Measurements from ENCODE around the gene MXD3. TPM values are rescaled to one million over a fixed set of nuclear protein-coding genes. Genes with fewer than 3 reads are reported as not detected.

MXD3 gene
- total and polyA plus RNA-seq, 2 experiments from 2014 or later, result 9.9 to 11.6 TPM

DNA sequence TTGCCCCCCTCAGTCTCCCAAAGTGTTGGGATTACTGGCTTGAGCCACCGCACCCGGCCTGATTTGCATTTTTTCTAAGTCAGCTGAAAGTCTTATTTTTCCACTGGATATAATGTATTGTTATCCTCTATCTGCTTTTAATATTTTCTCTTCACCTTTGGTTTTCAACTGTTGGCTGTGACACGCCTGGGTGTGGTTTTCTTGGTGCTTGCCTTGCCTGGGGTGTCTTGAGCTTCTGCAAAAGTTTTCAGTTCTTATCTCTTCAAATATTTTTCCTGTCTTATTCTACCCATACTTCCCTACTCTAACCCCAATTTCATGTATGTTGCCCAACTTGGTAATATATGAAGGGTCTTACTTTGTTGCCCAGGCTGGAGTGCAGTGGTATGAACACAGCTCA is 4.3 kb upstream of the MXD3 start:
- no peak overlapping the region for H3K27ac Mint-ChIP-seq
- no peaks in the 10 kb centered on the region; the same call in 1 of the 3 replicates for H3K9me3 Mint-ChIP-seq

More for the DNA sequence above, 4.3 kb upstream of the MXD3 start:
- H3K27ac ChIP-seq (ENCODE audit: low read depth), result no peak overlapping the region
- H3K4me1 ChIP-seq (ENCODE audit: insufficient read depth), result peaks cover 6% of the 10 kb centered on the region; the same call in 1 of the 2 replicates
- TF ChIP-seq JUNB (IDR thresholded peaks at IDR 0.05; ENCODE audit: unreplicated experiment) (no peak), POLR2AphosphoS5 (IDR thresholded peaks at IDR 0.05; ENCODE audit: low read depth) (no peak), EZH2 (IDR thresholded peaks at IDR 0.05; ENCODE audit: low read depth, unreplicated experiment) (no peak), ZNF114 (CRISPR knock-in tag; IDR thresholded peaks at IDR 0.05) (no peak), NANOG (IDR thresholded peaks at IDR 0.05; ENCODE audit: borderline replicate concordance) (no peak), ZNF331 (CRISPR knock-in tag; IDR thresholded peaks at IDR 0.05; ENCODE audit: low read depth) (no peak), EZH2phosphoT487 (IDR thresholded peaks at IDR 0.05; ENCODE audit: unreplicated experiment) (no peak), CREB1 (CRISPR knock-in tag; IDR thresholded peaks at IDR 0.05; ENCODE audit: low read depth) (no peak), STAT1 (IDR thresholded peaks at IDR 0.05; ENCODE audit: unreplicated experiment) (no peak)
- TF ChIP-seq, protein P1, sequence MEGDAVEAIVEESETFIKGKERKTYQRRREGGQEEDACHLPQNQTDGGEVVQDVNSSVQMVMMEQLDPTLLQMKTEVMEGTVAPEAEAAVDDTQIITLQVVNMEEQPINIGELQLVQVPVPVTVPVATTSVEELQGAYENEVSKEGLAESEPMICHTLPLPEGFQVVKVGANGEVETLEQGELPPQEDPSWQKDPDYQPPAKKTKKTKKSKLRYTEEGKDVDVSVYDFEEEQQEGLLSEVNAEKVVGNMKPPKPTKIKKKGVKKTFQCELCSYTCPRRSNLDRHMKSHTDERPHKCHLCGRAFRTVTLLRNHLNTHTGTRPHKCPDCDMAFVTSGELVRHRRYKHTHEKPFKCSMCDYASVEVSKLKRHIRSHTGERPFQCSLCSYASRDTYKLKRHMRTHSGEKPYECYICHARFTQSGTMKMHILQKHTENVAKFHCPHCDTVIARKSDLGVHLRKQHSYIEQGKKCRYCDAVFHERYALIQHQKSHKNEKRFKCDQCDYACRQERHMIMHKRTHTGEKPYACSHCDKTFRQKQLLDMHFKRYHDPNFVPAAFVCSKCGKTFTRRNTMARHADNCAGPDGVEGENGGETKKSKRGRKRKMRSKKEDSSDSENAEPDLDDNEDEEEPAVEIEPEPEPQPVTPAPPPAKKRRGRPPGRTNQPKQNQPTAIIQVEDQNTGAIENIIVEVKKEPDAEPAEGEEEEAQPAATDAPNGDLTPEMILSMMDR (conservative IDR thresholded peaks at IDR 0.05; ENCODE audit: low read depth in 2 of 2), result no peak
- TF ChIP-seq, protein P2, sequence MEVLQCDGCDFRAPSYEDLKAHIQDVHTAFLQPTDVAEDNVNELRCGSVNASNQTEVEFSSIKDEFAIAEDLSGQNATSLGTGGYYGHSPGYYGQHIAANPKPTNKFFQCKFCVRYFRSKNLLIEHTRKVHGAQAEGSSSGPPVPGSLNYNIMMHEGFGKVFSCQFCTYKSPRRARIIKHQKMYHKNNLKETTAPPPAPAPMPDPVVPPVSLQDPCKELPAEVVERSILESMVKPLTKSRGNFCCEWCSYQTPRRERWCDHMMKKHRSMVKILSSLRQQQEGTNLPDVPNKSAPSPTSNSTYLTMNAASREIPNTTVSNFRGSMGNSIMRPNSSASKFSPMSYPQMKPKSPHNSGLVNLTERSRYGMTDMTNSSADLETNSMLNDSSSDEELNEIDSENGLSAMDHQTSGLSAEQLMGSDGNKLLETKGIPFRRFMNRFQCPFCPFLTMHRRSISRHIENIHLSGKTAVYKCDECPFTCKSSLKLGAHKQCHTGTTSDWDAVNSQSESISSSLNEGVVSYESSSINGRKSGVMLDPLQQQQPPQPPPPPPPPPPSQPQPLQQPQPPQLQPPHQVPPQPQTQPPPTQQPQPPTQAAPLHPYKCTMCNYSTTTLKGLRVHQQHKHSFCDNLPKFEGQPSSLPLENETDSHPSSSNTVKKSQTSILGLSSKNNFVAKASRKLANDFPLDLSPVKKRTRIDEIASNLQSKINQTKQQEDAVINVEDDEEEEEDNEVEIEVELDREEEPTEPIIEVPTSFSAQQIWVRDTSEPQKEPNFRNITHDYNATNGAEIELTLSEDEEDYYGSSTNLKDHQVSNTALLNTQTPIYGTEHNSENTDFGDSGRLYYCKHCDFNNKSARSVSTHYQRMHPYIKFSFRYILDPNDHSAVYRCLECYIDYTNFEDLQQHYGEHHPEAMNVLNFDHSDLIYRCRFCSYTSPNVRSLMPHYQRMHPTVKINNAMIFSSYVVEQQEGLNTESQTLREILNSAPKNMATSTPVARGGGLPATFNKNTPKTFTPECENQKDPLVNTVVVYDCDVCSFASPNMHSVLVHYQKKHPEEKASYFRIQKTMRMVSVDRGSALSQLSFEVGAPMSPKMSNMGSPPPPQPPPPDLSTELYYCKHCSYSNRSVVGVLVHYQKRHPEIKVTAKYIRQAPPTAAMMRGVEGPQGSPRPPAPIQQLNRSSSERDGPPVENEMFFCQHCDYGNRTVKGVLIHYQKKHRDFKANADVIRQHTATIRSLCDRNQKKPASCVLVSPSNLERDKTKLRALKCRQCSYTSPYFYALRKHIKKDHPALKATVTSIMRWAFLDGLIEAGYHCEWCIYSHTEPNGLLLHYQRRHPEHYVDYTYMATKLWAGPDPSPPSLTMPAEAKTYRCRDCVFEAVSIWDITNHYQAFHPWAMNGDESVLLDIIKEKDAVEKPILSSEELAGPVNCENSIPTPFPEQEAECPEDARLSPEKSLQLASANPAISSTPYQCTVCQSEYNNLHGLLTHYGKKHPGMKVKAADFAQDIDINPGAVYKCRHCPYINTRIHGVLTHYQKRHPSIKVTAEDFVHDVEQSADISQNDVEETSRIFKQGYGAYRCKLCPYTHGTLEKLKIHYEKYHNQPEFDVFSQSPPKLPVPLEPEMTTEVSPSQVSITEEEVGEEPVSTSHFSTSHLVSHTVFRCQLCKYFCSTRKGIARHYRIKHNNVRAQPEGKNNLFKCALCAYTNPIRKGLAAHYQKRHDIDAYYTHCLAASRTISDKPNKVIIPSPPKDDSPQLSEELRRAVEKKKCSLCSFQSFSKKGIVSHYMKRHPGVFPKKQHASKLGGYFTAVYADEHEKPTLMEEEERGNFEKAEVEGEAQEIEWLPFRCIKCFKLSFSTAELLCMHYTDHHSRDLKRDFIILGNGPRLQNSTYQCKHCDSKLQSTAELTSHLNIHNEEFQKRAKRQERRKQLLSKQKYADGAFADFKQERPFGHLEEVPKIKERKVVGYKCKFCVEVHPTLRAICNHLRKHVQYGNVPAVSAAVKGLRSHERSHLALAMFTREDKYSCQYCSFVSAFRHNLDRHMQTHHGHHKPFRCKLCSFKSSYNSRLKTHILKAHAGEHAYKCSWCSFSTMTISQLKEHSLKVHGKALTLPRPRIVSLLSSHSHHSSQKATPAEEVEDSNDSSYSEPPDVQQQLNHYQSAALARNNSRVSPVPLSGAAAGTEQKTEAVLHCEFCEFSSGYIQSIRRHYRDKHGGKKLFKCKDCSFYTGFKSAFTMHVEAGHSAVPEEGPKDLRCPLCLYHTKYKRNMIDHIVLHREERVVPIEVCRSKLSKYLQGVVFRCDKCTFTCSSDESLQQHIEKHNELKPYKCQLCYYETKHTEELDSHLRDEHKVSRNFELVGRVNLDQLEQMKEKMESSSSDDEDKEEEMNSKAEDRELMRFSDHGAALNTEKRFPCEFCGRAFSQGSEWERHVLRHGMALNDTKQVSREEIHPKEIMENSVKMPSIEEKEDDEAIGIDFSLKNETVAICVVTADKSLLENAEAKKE (CRISPR knock-in tag; IDR thresholded peaks at IDR 0.05), result no peak
- TF ChIP-seq, protein P3, sequence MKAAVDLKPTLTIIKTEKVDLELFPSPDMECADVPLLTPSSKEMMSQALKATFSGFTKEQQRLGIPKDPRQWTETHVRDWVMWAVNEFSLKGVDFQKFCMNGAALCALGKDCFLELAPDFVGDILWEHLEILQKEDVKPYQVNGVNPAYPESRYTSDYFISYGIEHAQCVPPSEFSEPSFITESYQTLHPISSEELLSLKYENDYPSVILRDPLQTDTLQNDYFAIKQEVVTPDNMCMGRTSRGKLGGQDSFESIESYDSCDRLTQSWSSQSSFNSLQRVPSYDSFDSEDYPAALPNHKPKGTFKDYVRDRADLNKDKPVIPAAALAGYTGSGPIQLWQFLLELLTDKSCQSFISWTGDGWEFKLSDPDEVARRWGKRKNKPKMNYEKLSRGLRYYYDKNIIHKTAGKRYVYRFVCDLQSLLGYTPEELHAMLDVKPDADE (IDR thresholded peaks at IDR 0.05), result no peak
- TF ChIP-seq, protein P4, sequence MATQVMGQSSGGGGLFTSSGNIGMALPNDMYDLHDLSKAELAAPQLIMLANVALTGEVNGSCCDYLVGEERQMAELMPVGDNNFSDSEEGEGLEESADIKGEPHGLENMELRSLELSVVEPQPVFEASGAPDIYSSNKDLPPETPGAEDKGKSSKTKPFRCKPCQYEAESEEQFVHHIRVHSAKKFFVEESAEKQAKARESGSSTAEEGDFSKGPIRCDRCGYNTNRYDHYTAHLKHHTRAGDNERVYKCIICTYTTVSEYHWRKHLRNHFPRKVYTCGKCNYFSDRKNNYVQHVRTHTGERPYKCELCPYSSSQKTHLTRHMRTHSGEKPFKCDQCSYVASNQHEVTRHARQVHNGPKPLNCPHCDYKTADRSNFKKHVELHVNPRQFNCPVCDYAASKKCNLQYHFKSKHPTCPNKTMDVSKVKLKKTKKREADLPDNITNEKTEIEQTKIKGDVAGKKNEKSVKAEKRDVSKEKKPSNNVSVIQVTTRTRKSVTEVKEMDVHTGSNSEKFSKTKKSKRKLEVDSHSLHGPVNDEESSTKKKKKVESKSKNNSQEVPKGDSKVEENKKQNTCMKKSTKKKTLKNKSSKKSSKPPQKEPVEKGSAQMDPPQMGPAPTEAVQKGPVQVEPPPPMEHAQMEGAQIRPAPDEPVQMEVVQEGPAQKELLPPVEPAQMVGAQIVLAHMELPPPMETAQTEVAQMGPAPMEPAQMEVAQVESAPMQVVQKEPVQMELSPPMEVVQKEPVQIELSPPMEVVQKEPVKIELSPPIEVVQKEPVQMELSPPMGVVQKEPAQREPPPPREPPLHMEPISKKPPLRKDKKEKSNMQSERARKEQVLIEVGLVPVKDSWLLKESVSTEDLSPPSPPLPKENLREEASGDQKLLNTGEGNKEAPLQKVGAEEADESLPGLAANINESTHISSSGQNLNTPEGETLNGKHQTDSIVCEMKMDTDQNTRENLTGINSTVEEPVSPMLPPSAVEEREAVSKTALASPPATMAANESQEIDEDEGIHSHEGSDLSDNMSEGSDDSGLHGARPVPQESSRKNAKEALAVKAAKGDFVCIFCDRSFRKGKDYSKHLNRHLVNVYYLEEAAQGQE (IDR thresholded peaks at IDR 0.05; ENCODE audit: unreplicated experiment), result no peak
- Mint-ChIP-seq H3K4me1 (peaks cover 9% of the 10 kb centered on the region), H3K4me3 (no peak overlapping the region), H3K36me3 (ENCODE audit: low read depth) (no peaks in the 10 kb centered on the region; the same call in 2 of the 3 replicates), H3K27me3 (ENCODE audit: insufficient read depth, low read depth, poor library complexity) (peaks cover 20% of the 10 kb centered on the region)
- no peak overlapping the region for H2AFZ ChIP-seq
- H3K9me2 ChIP-seq (ENCODE audit: insufficient read depth), result no peaks in the 10 kb centered on the region
- no peaks in the 10 kb centered on the region for H3K79me2 ChIP-seq (replicated peaks; ENCODE audit: insufficient read depth)
- no peaks in the 10 kb centered on the region; the same call in 1 of the 2 replicates for H3K36me3 ChIP-seq (ENCODE audit: insufficient read depth)
- no peak for ATAC-seq
- no peak overlapping the region for H3K4me2 ChIP-seq
- no peaks in the 10 kb centered on the region for H4K20me1 ChIP-seq (replicated peaks; ENCODE audit: insufficient read depth)
- DNase-seq (ENCODE audit: low spot score), result no peak
- H3F3A ChIP-seq (replicated peaks; ENCODE audit: low read depth), result peaks cover 10% of the 10 kb centered on the region
- no peak overlapping the region for H3K4me3 ChIP-seq
- no peaks in the 10 kb centered on the region for H3K27me3 ChIP-seq (ENCODE audit: insufficient read depth)

All from GM23338 (cell line).